OCI-M1 (cell line): ENCODE data around the gene CLEC4M.
"Not testable (repeated sequence)": the region's sequence is repeated elsewhere in the genome, so short reads cannot be mapped to it uniquely, and the experiment has no call there.

Experiments used
- DNase-seq: peaks from one replicate; lab custom pipeline; 2025; lab: John Stamatoyannopoulos, UW

CLEC4M gene

GRCh38 chr19:7811989-7812388 is 48.9 kb downstream of the CLEC4M start:
- no peak for DNase-seq

- no peak for DNase-seq
Measured at GRCh38 chr19:7815325-7815724, 52.3 kb downstream of the CLEC4M start.

GRCh38 chr19:7816040-7816439 is 53.0 kb downstream of the CLEC4M start:
- not testable (repeated sequence) for DNase-seq

- no peak for DNase-seq
Measured at GRCh38 chr19:7817801-7818200, 54.8 kb downstream of the CLEC4M start.

GRCh38 chr19:7818806-7819205 is 55.8 kb downstream of the CLEC4M start:
- no peak for DNase-seq
